Body of pancreas (tissue), 4 donors: ENCODE data around the gene PRSS8.

ENCODE experiments used
- POLR2A ChIP-seq, 3 donors: fragments of 450-650 bp; IDR thresholded peaks; one replicate each; pipeline ENCODE4 v1.6.1; 2016; ENCODE audit warnings: antibody characterized with exemption in 3 of 3, mild to moderate bottlenecking in 2 of 3
- TF ChIP-seq, protein P1 (sequence below), 7 experiments: fragments of 450-650 bp in 4 of 7; fragments of 200-600 bp in 3 of 7; sonication (generic) in 3 of 7; IDR thresholded peaks; one replicate each; pipeline ENCODE4 v1.5.1; 2016 to 2019; ENCODE audit warnings: antibody characterized with exemption in 7 of 7

DNA sequence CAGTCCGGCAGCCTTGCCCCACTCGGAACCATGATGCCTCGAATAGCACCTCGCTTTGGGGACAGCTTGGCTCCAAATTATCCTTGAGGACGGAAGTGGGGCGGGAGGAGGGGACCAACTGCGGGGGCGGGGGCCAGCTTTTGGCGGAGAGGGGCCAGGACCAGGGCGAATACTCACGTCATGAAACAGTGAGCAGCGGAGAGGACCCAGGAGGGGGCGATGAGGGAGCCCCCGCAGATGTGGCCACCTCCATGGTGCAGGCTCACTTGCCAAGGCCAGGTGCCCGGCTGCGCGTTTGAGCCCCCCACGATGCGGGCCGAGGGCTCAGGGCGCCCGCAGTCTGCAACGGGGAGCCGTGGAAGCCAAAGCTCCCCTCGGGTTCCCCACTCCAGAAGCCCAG lies 13.4 kb upstream of the PRSS8 start:
- no peak for TF ChIP-seq POLR2A (IDR thresholded peaks at IDR 0.05)
- TF ChIP-seq, protein P1, sequence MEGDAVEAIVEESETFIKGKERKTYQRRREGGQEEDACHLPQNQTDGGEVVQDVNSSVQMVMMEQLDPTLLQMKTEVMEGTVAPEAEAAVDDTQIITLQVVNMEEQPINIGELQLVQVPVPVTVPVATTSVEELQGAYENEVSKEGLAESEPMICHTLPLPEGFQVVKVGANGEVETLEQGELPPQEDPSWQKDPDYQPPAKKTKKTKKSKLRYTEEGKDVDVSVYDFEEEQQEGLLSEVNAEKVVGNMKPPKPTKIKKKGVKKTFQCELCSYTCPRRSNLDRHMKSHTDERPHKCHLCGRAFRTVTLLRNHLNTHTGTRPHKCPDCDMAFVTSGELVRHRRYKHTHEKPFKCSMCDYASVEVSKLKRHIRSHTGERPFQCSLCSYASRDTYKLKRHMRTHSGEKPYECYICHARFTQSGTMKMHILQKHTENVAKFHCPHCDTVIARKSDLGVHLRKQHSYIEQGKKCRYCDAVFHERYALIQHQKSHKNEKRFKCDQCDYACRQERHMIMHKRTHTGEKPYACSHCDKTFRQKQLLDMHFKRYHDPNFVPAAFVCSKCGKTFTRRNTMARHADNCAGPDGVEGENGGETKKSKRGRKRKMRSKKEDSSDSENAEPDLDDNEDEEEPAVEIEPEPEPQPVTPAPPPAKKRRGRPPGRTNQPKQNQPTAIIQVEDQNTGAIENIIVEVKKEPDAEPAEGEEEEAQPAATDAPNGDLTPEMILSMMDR (IDR thresholded peaks at IDR 0.05), result no peak
